Ishikawa (cell line): ENCODE data around the gene NEUROD6.

Source experiments
- CEBPB ChIP-seq: IDR thresholded peaks from 2 replicates; pipeline ENCODE4 v1.6.1; 2012
- CREB1 ChIP-seq: IDR thresholded peaks from 2 replicates; pipeline ENCODE4 v1.6.1; 2012; ENCODE audit warnings: low read depth
- EGR1 ChIP-seq: IDR thresholded peaks from 2 replicates; pipeline ENCODE4 v1.6.1; 2012
- EP300 ChIP-seq: IDR thresholded peaks from 2 replicates; pipeline ENCODE4 v1.6.1; 2012; ENCODE audit warnings: borderline replicate concordance
- FOXM1 ChIP-seq: IDR thresholded peaks from 2 replicates; pipeline ENCODE4 v1.6.1; 2012; ENCODE audit warnings: low read depth, borderline replicate concordance
- MAX ChIP-seq: IDR thresholded peaks from 2 replicates; pipeline ENCODE4 v1.6.1; 2012
- NFIC ChIP-seq: IDR thresholded peaks from 2 replicates; pipeline ENCODE4 v1.6.1; 2012
- RAD21 ChIP-seq: IDR thresholded peaks from 2 replicates; pipeline ENCODE4 v1.6.1; 2012; ENCODE audit warnings: low read depth
- TAF1 ChIP-seq: IDR thresholded peaks from 2 replicates; pipeline ENCODE4 v1.6.1; 2012; ENCODE audit warnings: low read depth, mild to moderate bottlenecking
- TCF12 ChIP-seq: IDR thresholded peaks from 2 replicates; pipeline ENCODE4 v1.6.1; 2012; ENCODE audit warnings: low read depth
- TEAD4 ChIP-seq: IDR thresholded peaks from 2 replicates; pipeline ENCODE4 v1.6.1; 2012
- USF1 ChIP-seq: IDR thresholded peaks from 2 replicates; pipeline ENCODE4 v1.6.1; 2012
- YY1 ChIP-seq: IDR thresholded peaks from 2 replicates; pipeline ENCODE4 v1.6.1; 2012; ENCODE audit warnings: low read depth
- ZBTB7A ChIP-seq: IDR thresholded peaks from 2 replicates; pipeline ENCODE4 v1.6.1; 2012; ENCODE audit warnings: low read depth
- TF ChIP-seq, protein P1 (sequence below): IDR thresholded peaks from 2 replicates; pipeline ENCODE4 v1.6.1; 2012; ENCODE audit warnings: low read depth, mild to moderate bottlenecking

NEUROD6 gene

DNA sequence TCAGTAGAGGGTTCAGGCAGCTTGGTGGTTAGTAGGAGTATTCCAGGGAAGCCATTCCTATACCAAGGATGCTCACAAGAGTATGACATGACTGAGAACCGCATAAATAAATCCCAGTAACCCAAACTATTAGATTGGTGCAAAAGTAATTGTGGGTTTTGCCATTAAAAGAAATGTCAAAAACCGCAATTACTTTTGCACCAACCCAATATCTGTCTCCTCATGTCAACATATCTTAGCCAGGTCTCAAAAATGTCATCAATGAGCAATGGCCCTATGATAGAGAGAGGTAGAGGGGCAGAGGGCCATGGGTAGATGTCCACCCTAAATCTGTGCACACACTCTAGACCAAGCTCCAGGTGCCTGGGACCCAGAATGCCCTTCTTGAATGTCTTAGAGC is 23.6 kb downstream of the NEUROD6 start:
- TF ChIP-seq USF1 (no peak), FOXM1 (no peak), TEAD4 (no peak), ZBTB7A (no peak), EGR1 (no peak), CEBPB (no peak), NFIC (no peak), RAD21 (no peak), TAF1 (no peak)

- no peak for TF ChIP-seq USF1
- TF ChIP-seq TEAD4: no peak
- no peak for TF ChIP-seq YY1
These were observed 24.8 kb downstream of the NEUROD6 start for GRCh38 chr7:31315758-31316157.

DNA sequence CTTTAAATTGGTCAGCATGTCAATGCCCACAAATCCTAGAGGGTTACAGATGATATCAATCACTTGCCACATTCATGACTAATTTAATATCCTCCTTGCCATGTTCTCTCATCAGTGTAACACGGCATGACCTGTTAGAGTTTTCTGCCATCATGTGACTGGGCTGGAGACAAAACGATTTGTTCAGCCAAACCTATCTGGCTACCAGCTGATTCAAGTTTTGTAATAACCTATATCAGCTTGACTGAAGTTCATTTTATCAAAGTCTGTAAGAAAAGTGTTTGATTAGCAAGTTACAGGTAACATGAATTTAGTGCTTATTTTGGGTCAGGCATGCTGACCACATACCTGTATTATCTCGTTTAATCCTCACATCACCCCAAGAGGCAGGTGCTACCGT is 25.7 kb downstream of the NEUROD6 start:
- TF ChIP-seq YY1 (no peak), TAF1 (no peak), ZBTB7A (no peak), TCF12 (no peak), CEBPB (no peak), FOXM1 (no peak), NFIC (no peak), USF1 (no peak), TEAD4 (no peak), MAX (no peak), CREB1 (no peak), EGR1 (no peak), EP300 (no peak), RAD21 (no peak)
- TF ChIP-seq, protein P1, sequence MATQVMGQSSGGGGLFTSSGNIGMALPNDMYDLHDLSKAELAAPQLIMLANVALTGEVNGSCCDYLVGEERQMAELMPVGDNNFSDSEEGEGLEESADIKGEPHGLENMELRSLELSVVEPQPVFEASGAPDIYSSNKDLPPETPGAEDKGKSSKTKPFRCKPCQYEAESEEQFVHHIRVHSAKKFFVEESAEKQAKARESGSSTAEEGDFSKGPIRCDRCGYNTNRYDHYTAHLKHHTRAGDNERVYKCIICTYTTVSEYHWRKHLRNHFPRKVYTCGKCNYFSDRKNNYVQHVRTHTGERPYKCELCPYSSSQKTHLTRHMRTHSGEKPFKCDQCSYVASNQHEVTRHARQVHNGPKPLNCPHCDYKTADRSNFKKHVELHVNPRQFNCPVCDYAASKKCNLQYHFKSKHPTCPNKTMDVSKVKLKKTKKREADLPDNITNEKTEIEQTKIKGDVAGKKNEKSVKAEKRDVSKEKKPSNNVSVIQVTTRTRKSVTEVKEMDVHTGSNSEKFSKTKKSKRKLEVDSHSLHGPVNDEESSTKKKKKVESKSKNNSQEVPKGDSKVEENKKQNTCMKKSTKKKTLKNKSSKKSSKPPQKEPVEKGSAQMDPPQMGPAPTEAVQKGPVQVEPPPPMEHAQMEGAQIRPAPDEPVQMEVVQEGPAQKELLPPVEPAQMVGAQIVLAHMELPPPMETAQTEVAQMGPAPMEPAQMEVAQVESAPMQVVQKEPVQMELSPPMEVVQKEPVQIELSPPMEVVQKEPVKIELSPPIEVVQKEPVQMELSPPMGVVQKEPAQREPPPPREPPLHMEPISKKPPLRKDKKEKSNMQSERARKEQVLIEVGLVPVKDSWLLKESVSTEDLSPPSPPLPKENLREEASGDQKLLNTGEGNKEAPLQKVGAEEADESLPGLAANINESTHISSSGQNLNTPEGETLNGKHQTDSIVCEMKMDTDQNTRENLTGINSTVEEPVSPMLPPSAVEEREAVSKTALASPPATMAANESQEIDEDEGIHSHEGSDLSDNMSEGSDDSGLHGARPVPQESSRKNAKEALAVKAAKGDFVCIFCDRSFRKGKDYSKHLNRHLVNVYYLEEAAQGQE: no peak

- TF ChIP-seq TCF12: no peak
- no peak for TF ChIP-seq TEAD4
- no peak for TF ChIP-seq TAF1
- no peak for TF ChIP-seq CEBPB
- no peak for TF ChIP-seq EGR1
- TF ChIP-seq, protein P1: no peak
- TF ChIP-seq EP300: no peak
- no peak for TF ChIP-seq ZBTB7A
- no peak for TF ChIP-seq FOXM1
- TF ChIP-seq NFIC: no peak
- no peak for TF ChIP-seq MAX
- TF ChIP-seq YY1: no peak
- TF ChIP-seq USF1: no peak
These were observed 27.6 kb downstream of the NEUROD6 start for GRCh38 chr7:31312889-31313288.

DNA sequence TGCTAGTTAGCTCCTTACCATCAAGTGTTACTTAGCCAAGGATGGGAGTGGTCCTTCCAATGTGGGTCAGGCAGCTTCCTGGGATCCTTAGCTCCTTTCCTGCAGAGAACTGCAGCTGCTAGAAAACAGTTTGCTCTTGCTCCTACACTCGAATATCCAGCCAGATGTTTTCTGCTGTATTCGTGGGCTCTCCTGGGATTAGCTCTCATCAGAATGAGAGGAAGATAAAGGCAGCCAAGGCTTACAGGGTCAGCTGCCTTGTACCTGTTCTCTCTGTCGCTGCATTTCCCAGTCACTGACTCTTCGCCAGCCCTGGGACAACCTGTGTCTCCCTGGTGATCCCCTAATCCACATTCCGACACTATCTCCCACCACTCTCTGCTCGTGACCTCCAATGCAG is 29.0 kb downstream of the NEUROD6 start:
- TF ChIP-seq TEAD4 (no peak), USF1 (no peak), TCF12 (no peak), ZBTB7A (no peak), MAX (no peak), TAF1 (no peak), NFIC (no peak), EP300 (no peak), CREB1 (no peak), FOXM1 (no peak), EGR1 (no peak), YY1 (no peak)
